A549 (cell line): ENCODE measurements around the gene MYLK. TPM values are rescaled to one million over a fixed set of nuclear protein-coding genes. Genes with fewer than 3 reads are reported as not detected.
"Not testable (repeated sequence)": the region's sequence is repeated elsewhere in the genome, so short reads cannot be mapped to it uniquely, and the experiment has no call there.

Experiments
- ATAC-seq, 2 experiments: fragments of 200-7000 bp in 1 of 2; fragments of >200 bp in 1 of 2; cut with Nextera tagmentation in 1 of 2; cut with Tn5 transposase in 1 of 2; 3 replicates each; pipeline versions ENCODE4 v1.8.0 to v1.9.1; 2018 to 2020; ENCODE audit warnings: mild to moderate bottlenecking in 1 of 2, moderate library complexity in 1 of 2
- CTCF ChIA-PET: fragments of 300-600 bp; sonication (Branson Sonifier 250); formaldehyde crosslinking; extraction: SDS; loops from one replicate; lab custom pipeline; 2021; ENCODE audit warnings: antibody characterized with exemption, inconsistent platforms; lab: Yijun Ruan, JAX
- POLR2A ChIA-PET: fragments of 350-600 bp; formaldehyde crosslinking; extraction: SDS; loops from one replicate; lab custom pipeline; 2021; ENCODE audit warnings: antibody characterized with exemption, inconsistent platforms; lab: Yijun Ruan, JAX
- DNase-seq, 2 experiments: peaks; one replicate each; pipeline versions ENCODE4 v3.0.0 to v3.0.0-alpha.2; 2011 to 2016; ENCODE audit warnings: low read depth in 1 of 2, low spot score in 1 of 2
- FAIRE-seq: peaks from 2 replicates; lab custom pipeline; 2011; peaks lifted over from hg19 to GRCh38; lab: Jason Lieb, UNC
- H3K27ac ChIP-seq, 2 experiments: fragments of >200 bp; sonication (Bioruptor Twin); formaldehyde crosslinking; 3 replicates each; pipeline ENCODE4 v1.5.1; 2016 to 2017
- H3K4me1 ChIP-seq: fragments of >200 bp; sonication (Bioruptor Twin); formaldehyde crosslinking; 3 replicates; pipeline ENCODE4 v1.6.1; 2016
- H3K4me2 ChIP-seq: fragments of >200 bp; sonication (Bioruptor Twin); formaldehyde crosslinking; 3 replicates; pipeline ENCODE4 v1.6.1; 2016
- H3K4me3 ChIP-seq: fragments of >200 bp; sonication (Bioruptor Twin); formaldehyde crosslinking; 3 replicates; pipeline ENCODE4 v1.5.1; 2016
- H3K9me3 ChIP-seq: fragments of >200 bp; sonication (Bioruptor Twin); formaldehyde crosslinking; 3 replicates; pipeline ENCODE4 v1.6.1; 2016
- CBX8 ChIP-seq: fragments of 200-600 bp; sonication (generic); IDR thresholded peaks from 2 replicates; pipeline ENCODE4 v1.6.1; 2016
- CHD2 ChIP-seq: fragments of 150-350 bp; IDR thresholded peaks from 2 replicates; pipeline ENCODE4 v1.6.1; 2014; ENCODE audit warnings: low read length; ENCODE audit not compliant: partially characterized antibody
- FOSB ChIP-seq: fragments of 250-450 bp; sonication (Bioruptor Pico); IDR thresholded peaks from 2 replicates; pipeline ENCODE4 v1.5.0; 2020; ENCODE audit warnings: mild to moderate bottlenecking, moderate library complexity
- GATA3 ChIP-seq: IDR thresholded peaks from 2 replicates; pipeline ENCODE4 v1.6.1; 2012; ENCODE audit warnings: borderline replicate concordance
- HDAC2 ChIP-seq: fragments of 200-600 bp; sonication (generic); IDR thresholded peaks from 2 replicates; pipeline ENCODE4 v1.6.1; 2016
- HOXB5 ChIP-seq: fragments of 250-450 bp; sonication (Bioruptor Pico); IDR thresholded peaks from 2 replicates; pipeline ENCODE4 v1.5.0; 2020; ENCODE audit warnings: mild to moderate bottlenecking, moderate library complexity
- JUN ChIP-seq, 2 experiments: fragments of >200 bp; sonication (Bioruptor Twin); formaldehyde crosslinking; IDR thresholded peaks; 2 replicates in 1 of 2; 3 replicates in 1 of 2; pipeline ENCODE4 v1.6.1; 2016 to 2017
- KDM1A ChIP-seq: fragments of 200-600 bp; sonication (generic); IDR thresholded peaks from 2 replicates; pipeline ENCODE4 v1.6.1; 2016; ENCODE audit warnings: low read depth, mild to moderate bottlenecking
- KDM5A ChIP-seq: fragments of 200-600 bp; sonication (generic); IDR thresholded peaks from 2 replicates; pipeline ENCODE4 v1.6.1; 2016; ENCODE audit warnings: antibody characterized with exemption, mild to moderate bottlenecking
- MAFK ChIP-seq: fragments of 450-650 bp; IDR thresholded peaks from 2 replicates; pipeline ENCODE4 v1.6.1; 2014; ENCODE audit not compliant: partially characterized antibody
- MAX ChIP-seq: IDR thresholded peaks from 2 replicates; pipeline ENCODE4 v1.6.1; 2012
- MAZ ChIP-seq: fragments of 150-350 bp; IDR thresholded peaks from 2 replicates; pipeline ENCODE4 v1.6.1; 2014; ENCODE audit warnings: antibody characterized with exemption, low read depth, low read length, borderline replicate concordance
- NPAS2 ChIP-seq: fragments of 250-450 bp; sonication (Bioruptor Pico); IDR thresholded peaks from 2 replicates; pipeline ENCODE4 v1.8.0; 2022; ENCODE audit warnings: mild to moderate bottlenecking, moderate library complexity, borderline replicate concordance
- NR3C1 ChIP-seq: fragments of >200 bp; sonication (Bioruptor Twin); formaldehyde crosslinking; IDR thresholded peaks from 3 replicates; pipeline ENCODE4 v1.6.1; 2017
- POLR2A ChIP-seq: IDR thresholded peaks from 2 replicates; pipeline ENCODE4 v1.6.1; 2012; ENCODE audit warnings: mild to moderate bottlenecking, low read length
- RCOR1 ChIP-seq: fragments of 150-350 bp; IDR thresholded peaks from 2 replicates; pipeline ENCODE4 v1.6.1; 2014; ENCODE audit warnings: antibody characterized with exemption, low read length, low read depth
- SMC3 ChIP-seq: fragments of >200 bp; sonication (Bioruptor Twin); formaldehyde crosslinking; IDR thresholded peaks from 3 replicates; pipeline ENCODE4 v1.6.1; 2018; ENCODE audit warnings: inconsistent platforms
- TFCP2L1 ChIP-seq: fragments of 250-450 bp; sonication (Bioruptor Pico); IDR thresholded peaks from 2 replicates; pipeline ENCODE4 v1.5.0; 2021; ENCODE audit warnings: mild to moderate bottlenecking
- ZC3H11A ChIP-seq: fragments of 450-650 bp; IDR thresholded peaks from 2 replicates; pipeline ENCODE4 v1.6.1; 2014; ENCODE audit warnings: antibody characterized with exemption, mild to moderate bottlenecking
- ZSCAN20 ChIP-seq: fragments of 250-450 bp; sonication (Bioruptor Pico); IDR thresholded peaks from 2 replicates; pipeline ENCODE4 v1.8.0; 2022; ENCODE audit warnings: mild to moderate bottlenecking, moderate library complexity
- WGBS: methylation state at CpG from one replicate; pipeline ENCODE4 v1.1.6; 2017; ENCODE audit errors: missing lambda C conversion rate; 5-methylcytosine and 5-hydroxymethylcytosine counted together
- polyA plus RNA-seq, 4 experiments: library from polyadenylated mRNA; depleted of rRNA in 3 of 4; stranded (reverse); fragments of >200 nt; fragmentation: RNase III in 1 of 4; extraction: RNeasy Plus Mini Kit Qiagen cat#74134 plus additional on column Dnase treatment in 1 of 4; gene quantifications; 2 replicates in 3 of 4; 3 replicates in 1 of 4; pipeline ENCODE4 v1.2.3, GENCODE V29; 2011 to 2017
- TF ChIP-seq, protein P1 (sequence below): fragments of 150-350 bp; IDR thresholded peaks from 2 replicates; pipeline ENCODE4 v1.6.1; 2014; ENCODE audit warnings: low read depth, mild to moderate bottlenecking, low read length
- TF ChIP-seq, protein P2 (sequence below): fragments of >200 bp; sonication (Bioruptor Twin); formaldehyde crosslinking; IDR thresholded peaks from 2 replicates; pipeline ENCODE4 v1.6.1; 2016

MYLK gene
- polyA plus RNA-seq, 2 of the 4 experiments (the other 2 are of a cell fraction), result 16.9 to 17.4 TPM

- no peaks in the 10 kb centered on the region for H3K9me3 ChIP-seq
- FAIRE-seq (no peak), DNase-seq (no peak)
- no peak overlapping the region for H3K4me2 ChIP-seq
- H3K4me1 ChIP-seq, result no peaks in the 10 kb centered on the region
- CTCF ChIA-PET, result interaction anchor here (1.2 to 45.3 kb wide), 7 partner anchors 10 to 122 kb away, joined by 3 to 829 read pairs (median 6); partner anchors contain the start of gene HACD2
- no peak overlapping the region for H3K27ac ChIP-seq
- POLR2A ChIA-PET, result interaction anchor here (0.7 kb wide), 1 partner anchor 902 kb away, joined by 3 read pairs; no protein-coding TSS in a partner anchor
- TF ChIP-seq KDM5A (no peak), GATA3 (no peak), MAFK (no peak)
- TF ChIP-seq, all 56 proteins: peak for 0
- no peak overlapping the region for H3K4me3 ChIP-seq
- WGBS, result 84% methylated on average over 8 of the region's 8 CpGs
- ATAC-seq, result no peak
Measured at GRCh38 chr3:123706871-123707270, 177.3 kb downstream of the MYLK start.

DNA sequence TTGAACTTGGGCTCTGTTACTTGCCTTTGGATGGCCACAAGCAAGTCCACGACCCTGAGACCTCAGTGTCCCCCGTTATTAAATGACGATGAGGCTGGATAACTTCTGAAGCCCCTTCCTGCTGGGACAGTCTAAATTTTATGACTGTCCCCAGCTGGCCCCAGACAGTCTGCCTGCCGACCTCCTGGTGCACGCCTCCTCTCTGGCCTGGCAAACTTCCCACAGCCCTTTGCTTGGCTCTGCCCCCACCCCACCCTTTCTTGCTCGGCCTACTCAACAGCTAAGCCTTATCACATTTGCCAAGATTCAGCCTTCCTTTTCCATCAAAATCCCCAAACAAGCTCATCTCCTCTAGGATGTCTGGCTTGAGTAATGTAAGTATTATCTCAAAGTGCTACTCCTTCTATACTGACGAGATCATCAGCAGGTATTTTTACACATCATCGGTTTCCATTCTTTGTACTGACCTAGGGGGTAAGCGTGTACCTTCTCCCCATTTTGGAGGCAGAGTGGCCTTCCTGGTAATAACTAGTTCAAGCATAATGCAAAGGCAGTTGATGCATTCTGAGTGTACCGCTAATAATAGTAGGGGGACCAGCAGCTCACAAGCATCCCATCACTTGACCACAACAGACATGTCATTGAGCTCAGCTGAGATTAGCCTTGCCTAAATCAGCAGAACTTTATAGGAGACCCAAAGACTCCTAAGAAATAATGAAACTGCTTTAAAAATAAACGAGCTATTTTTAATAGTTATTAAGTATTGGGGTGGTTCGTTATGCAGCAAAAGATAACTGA lies 178.4 kb downstream of the MYLK start:
- Histone ChIP-seq H3K4me2 (no peak overlapping the region), H3K4me1 (no peaks in the 10 kb centered on the region), H3K27ac (no peak overlapping the region), H3K9me3 (no peaks in the 10 kb centered on the region), H3K4me3 (no peak overlapping the region)
- DNase-seq (no peak), FAIRE-seq (no peak), ATAC-seq (no peak)
- CTCF ChIA-PET, result interaction anchor here (1.2 to 45.3 kb wide), 6 partner anchors 9 to 121 kb away, joined by 3 to 829 read pairs (median 9); partner anchors contain the start of gene HACD2
- WGBS, result 79% methylated on average over 12 of the region's 12 CpGs
- POLR2A ChIA-PET, result no interaction called here
- no peak for TF ChIP-seq ZSCAN20 (CRISPR knock-in tag)
- no peak for TF ChIP-seq MAZ
- TF ChIP-seq NPAS2, result no peak
- no peak for TF ChIP-seq CHD2
- no peak for TF ChIP-seq FOSB (CRISPR knock-in tag)
- no peak for TF ChIP-seq TFCP2L1
- TF ChIP-seq JUN (IDR thresholded peaks at IDR 0.05), result no peak
- TF ChIP-seq, protein P1, sequence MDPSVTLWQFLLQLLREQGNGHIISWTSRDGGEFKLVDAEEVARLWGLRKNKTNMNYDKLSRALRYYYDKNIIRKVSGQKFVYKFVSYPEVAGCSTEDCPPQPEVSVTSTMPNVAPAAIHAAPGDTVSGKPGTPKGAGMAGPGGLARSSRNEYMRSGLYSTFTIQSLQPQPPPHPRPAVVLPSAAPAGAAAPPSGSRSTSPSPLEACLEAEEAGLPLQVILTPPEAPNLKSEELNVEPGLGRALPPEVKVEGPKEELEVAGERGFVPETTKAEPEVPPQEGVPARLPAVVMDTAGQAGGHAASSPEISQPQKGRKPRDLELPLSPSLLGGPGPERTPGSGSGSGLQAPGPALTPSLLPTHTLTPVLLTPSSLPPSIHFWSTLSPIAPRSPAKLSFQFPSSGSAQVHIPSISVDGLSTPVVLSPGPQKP, result no peak
- TF ChIP-seq NR3C1, result no peak
- no peak for TF ChIP-seq MAFK
- TF ChIP-seq POLR2A, result no peak
- no peak for TF ChIP-seq MAX
- TF ChIP-seq RCOR1, result no peak

DNA sequence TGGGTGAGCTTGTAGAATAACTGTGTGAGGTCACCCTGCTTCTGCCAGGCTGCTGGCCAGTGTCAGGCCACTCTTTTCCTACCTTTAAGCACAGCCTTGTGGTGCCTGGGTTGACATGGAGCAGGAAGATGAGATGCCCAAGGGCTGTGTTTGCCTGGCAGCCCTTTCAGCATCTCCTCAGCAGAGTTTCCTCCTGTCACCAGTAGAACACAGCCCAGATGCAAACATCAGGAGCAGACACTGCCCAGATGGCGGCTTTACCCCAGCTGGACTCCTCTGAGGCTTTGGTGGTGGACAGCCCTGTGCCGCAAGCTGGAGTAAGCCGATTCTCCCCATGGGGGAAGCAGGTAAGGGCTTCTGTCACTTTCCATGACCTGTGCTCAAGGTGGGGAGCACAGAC lies 180.5 kb downstream of the MYLK start:
- H3K4me3 ChIP-seq, H3K4me2 ChIP-seq, DNase-seq, ATAC-seq, H3K4me1 ChIP-seq, POLR2A ChIA-PET, H3K9me3 ChIP-seq, FAIRE-seq, H3K27ac ChIP-seq: not testable (repeated sequence)
- CTCF ChIA-PET, result interaction anchor here (1.0 to 45.3 kb wide), 4 partner anchors 11 to 54 kb away, joined by 3 to 829 read pairs (median 24); no protein-coding TSS in a partner anchor
- WGBS, result 83% methylated on average over 3 of the region's 3 CpGs

- Histone ChIP-seq H3K27ac (no peak overlapping the region), H3K9me3 (no peaks in the 10 kb centered on the region), H3K4me1 (no peaks in the 10 kb centered on the region), H3K4me2 (no peak overlapping the region), H3K4me3 (no peak overlapping the region)
- WGBS, result 75% methylated on average over 2 of the region's 2 CpGs
- DNase-seq (no peak), ATAC-seq (no peak), FAIRE-seq (no peak)
- ChIA-PET POLR2A (no interaction called here), CTCF (interaction anchor here (0.7 to 45.3 kb wide), 15 partner anchors 9 to 181 kb away, joined by 3 to 829 read pairs (median 4); partner anchors contain the start of gene MYLK)
- TF ChIP-seq HOXB5 (CRISPR knock-in tag), result no peak
- TF ChIP-seq, protein P2, sequence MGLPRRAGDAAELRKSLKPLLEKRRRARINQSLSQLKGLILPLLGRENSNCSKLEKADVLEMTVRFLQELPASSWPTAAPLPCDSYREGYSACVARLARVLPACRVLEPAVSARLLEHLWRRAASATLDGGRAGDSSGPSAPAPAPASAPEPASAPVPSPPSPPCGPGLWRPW, result no peak
- TF ChIP-seq GATA3, result no peak
- TF ChIP-seq CBX8, result no peak
- no peak for TF ChIP-seq FOSB (CRISPR knock-in tag)
- no peak for TF ChIP-seq SMC3
- no peak for TF ChIP-seq KDM1A
- no peak for TF ChIP-seq HDAC2
- TF ChIP-seq ZC3H11A, result no peak
Measured at GRCh38 chr3:123702720-123703119, 181.4 kb downstream of the MYLK start.
